IMR-90 (cell line): ENCODE measurements around the gene HCN3.

Source experiments
- BHLHE40 ChIP-seq: fragments of 150-350 bp; IDR thresholded peaks from 2 replicates; pipeline ENCODE4 v1.6.1; 2016; ENCODE audit warnings: mild to moderate bottlenecking, low read depth, low read length
- CEBPB ChIP-seq: IDR thresholded peaks from 2 replicates; pipeline ENCODE4 v1.6.1; 2012; ENCODE audit warnings: low read depth, low read length, improper control_type of control experiment
- CHD1 ChIP-seq: IDR thresholded peaks from 2 replicates; pipeline ENCODE4 v1.6.1; 2012; ENCODE audit warnings: low read depth, low read length, improper control_type of control experiment
- FOS ChIP-seq: fragments of 150-350 bp; IDR thresholded peaks from 2 replicates; pipeline ENCODE4 v1.6.1; 2016; ENCODE audit warnings: low read depth, low read length
- MAFK ChIP-seq: IDR thresholded peaks from 2 replicates; pipeline ENCODE4 v1.6.1; 2012; ENCODE audit warnings: low read depth, low read length, improper control_type of control experiment
- MAZ ChIP-seq: IDR thresholded peaks from 2 replicates; pipeline ENCODE4 v1.6.1; 2012; ENCODE audit warnings: low read depth, mild to moderate bottlenecking, low read length, improper control_type of control experiment, moderate library complexity, borderline replicate concordance
- MXI1 ChIP-seq: IDR thresholded peaks from 2 replicates; pipeline ENCODE4 v1.6.1; 2012; ENCODE audit warnings: low read depth, mild to moderate bottlenecking, low read length, moderate library complexity, borderline replicate concordance
- POLR2A ChIP-seq: IDR thresholded peaks from 2 replicates; pipeline ENCODE4 v1.6.1; 2012; ENCODE audit warnings: mild to moderate bottlenecking, low read depth, low read length
- RCOR1 ChIP-seq: IDR thresholded peaks from 2 replicates; pipeline ENCODE4 v1.6.1; 2012; ENCODE audit warnings: mild to moderate bottlenecking, low read length, improper control_type of control experiment; ENCODE audit not compliant: insufficient replicate concordance
- RFX5 ChIP-seq: IDR thresholded peaks from 2 replicates; pipeline ENCODE4 v1.8.0; 2012; ENCODE audit warnings: low read depth, mild to moderate bottlenecking, low read length, moderate library complexity
- SMC3 ChIP-seq: fragments of 150-350 bp; IDR thresholded peaks from 2 replicates; pipeline ENCODE4 v1.6.1; 2016; ENCODE audit warnings: low read depth, mild to moderate bottlenecking, antibody characterized with exemption, low read length, moderate library complexity
- TF ChIP-seq, protein P1 (sequence below): conservative IDR thresholded peaks from 2 replicates; pipeline ENCODE4 v1.5.1; 2012; ENCODE audit warnings: mild to moderate bottlenecking, low read depth, low read length, improper control_type of control experiment
- TF ChIP-seq, protein P2 (sequence below): fragments of 150-350 bp; IDR thresholded peaks from 2 replicates; pipeline ENCODE4 v1.6.1; 2016; ENCODE audit warnings: low read depth, mild to moderate bottlenecking, low read length, moderate library complexity, borderline replicate concordance

DNA sequence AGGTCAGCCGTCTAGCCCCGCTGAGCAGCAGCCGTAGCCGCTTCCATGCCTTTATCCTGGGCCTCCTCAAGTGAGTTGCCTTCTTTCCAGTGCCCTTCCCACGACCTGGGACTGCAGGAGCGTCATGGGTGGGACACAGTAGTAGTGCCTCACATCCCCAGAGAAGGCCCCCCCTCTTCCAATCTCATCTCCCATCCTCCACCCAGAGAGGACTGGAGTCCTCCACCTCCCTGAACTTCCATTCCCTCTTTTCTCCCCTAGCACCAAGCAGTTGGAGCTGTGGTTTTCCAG is 48.3 kb downstream of the HCN3 start:
- no peak for TF ChIP-seq MAZ
- no peak for TF ChIP-seq POLR2A
- TF ChIP-seq CHD1, result no peak
- TF ChIP-seq, protein P1, sequence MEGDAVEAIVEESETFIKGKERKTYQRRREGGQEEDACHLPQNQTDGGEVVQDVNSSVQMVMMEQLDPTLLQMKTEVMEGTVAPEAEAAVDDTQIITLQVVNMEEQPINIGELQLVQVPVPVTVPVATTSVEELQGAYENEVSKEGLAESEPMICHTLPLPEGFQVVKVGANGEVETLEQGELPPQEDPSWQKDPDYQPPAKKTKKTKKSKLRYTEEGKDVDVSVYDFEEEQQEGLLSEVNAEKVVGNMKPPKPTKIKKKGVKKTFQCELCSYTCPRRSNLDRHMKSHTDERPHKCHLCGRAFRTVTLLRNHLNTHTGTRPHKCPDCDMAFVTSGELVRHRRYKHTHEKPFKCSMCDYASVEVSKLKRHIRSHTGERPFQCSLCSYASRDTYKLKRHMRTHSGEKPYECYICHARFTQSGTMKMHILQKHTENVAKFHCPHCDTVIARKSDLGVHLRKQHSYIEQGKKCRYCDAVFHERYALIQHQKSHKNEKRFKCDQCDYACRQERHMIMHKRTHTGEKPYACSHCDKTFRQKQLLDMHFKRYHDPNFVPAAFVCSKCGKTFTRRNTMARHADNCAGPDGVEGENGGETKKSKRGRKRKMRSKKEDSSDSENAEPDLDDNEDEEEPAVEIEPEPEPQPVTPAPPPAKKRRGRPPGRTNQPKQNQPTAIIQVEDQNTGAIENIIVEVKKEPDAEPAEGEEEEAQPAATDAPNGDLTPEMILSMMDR, result no peak
- no peak for TF ChIP-seq RCOR1
- TF ChIP-seq FOS, result no peak
- TF ChIP-seq RFX5, result no peak
- no peak for TF ChIP-seq SMC3
- no peak for TF ChIP-seq MAFK
- no peak for TF ChIP-seq BHLHE40
- TF ChIP-seq CEBPB, result no peak
- no peak for TF ChIP-seq MXI1
- TF ChIP-seq, protein P2, sequence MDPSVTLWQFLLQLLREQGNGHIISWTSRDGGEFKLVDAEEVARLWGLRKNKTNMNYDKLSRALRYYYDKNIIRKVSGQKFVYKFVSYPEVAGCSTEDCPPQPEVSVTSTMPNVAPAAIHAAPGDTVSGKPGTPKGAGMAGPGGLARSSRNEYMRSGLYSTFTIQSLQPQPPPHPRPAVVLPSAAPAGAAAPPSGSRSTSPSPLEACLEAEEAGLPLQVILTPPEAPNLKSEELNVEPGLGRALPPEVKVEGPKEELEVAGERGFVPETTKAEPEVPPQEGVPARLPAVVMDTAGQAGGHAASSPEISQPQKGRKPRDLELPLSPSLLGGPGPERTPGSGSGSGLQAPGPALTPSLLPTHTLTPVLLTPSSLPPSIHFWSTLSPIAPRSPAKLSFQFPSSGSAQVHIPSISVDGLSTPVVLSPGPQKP, result no peak
